OCI-LY3 (cell line): ENCODE data around the gene SNAP29.

Experiments
- H2AFZ ChIP-seq: fragments of 200-600, 300-600 bp; shearing (Covaris generic); 2 replicates; pipeline ENCODE4 v1.6.0; 2014; ENCODE audit warnings: antibody characterized with exemption, low read depth, low read length
- H3K27ac ChIP-seq: fragments of 200-600, 300-600 bp; sonication (generic); 2 replicates; pipeline ENCODE4 v1.5.1; 2014; ENCODE audit warnings: mild to moderate bottlenecking, low read length, moderate library complexity, mixed read lengths
- H3K27me3 ChIP-seq: fragments of 200-600, 300-600 bp; sonication (generic); 2 replicates; pipeline ENCODE4 v1.6.1; 2014; ENCODE audit warnings: low read depth, low read length, mixed read lengths
- H3K36me3 ChIP-seq: fragments of 200-600, 300-600 bp; sonication (generic); replicated peaks from 2 replicates; pipeline ENCODE3; 2014; ENCODE audit warnings: low read depth, low read length, mixed read lengths
- H3K4me1 ChIP-seq: fragments of 300-600, 200-600 bp; sonication (generic); 2 replicates; pipeline ENCODE4 v1.6.1; 2014; ENCODE audit warnings: low read length, mixed read lengths
- H3K4me2 ChIP-seq: fragments of 200-600, 300-600 bp; sonication (generic); 2 replicates; pipeline ENCODE4 v1.6.1; 2014; ENCODE audit warnings: low read length, mixed read lengths
- H3K4me3 ChIP-seq: fragments of 300-600, 200-600 bp; sonication (generic); 2 replicates; pipeline ENCODE4 v1.5.1; 2014; ENCODE audit warnings: antibody characterized with exemption, mild to moderate bottlenecking, low read length, moderate library complexity
- H3K79me2 ChIP-seq: fragments of 300-600, 200-600 bp; shearing (Covaris generic); 2 replicates; pipeline ENCODE4 v1.6.1; 2014; ENCODE audit warnings: mild to moderate bottlenecking, low read length, mixed read lengths
- H3K9ac ChIP-seq: fragments of 300-600, 200-600 bp; shearing (Covaris generic); 2 replicates; pipeline ENCODE4 v1.6.0; 2014; ENCODE audit warnings: mild to moderate bottlenecking, low read length, moderate library complexity
- H3K9me3 ChIP-seq: fragments of 200-600, 300-600 bp; shearing (Covaris generic); 2 replicates; pipeline ENCODE4 v1.6.1; 2014; ENCODE audit warnings: low read length, mixed read lengths; ENCODE audit not compliant: insufficient read depth
- H4K20me1 ChIP-seq: fragments of 200-600, 300-600 bp; sonication (generic); 2 replicates; pipeline ENCODE4 v1.6.1; 2016; ENCODE audit warnings: low read length, mixed read lengths; ENCODE audit not compliant: insufficient read depth
- CTCF ChIP-seq: fragments of 200-600, 300-600 bp; sonication (generic); IDR thresholded peaks from 2 replicates; pipeline ENCODE4 v1.5.1; 2014; ENCODE audit warnings: antibody characterized with exemption, low read length, low read depth
- EZH2phosphoT487 ChIP-seq: fragments of 200-600 bp; shearing (Covaris generic); IDR thresholded peaks from 2 replicates; pipeline ENCODE4 v1.6.1; 2018; ENCODE audit warnings: antibody characterized with exemption, mixed run types, low read depth

Gene SNAP29

GRCh38 chr22:20919718-20920117 lies 60.9 kb downstream of the SNAP29 start:
- Histone ChIP-seq H3K9me3 (no peaks in the 10 kb centered on the region), H3K4me2 (peak overlapping the region; percentile 79), H3K4me1 (peaks cover 21% of the 10 kb centered on the region), H2AFZ (no peak overlapping the region), H3K36me3 (peaks cover 20% of the 10 kb centered on the region), H3K9ac (peak overlapping the region; percentile 44), H3K27ac (no peak overlapping the region), H3K27me3 (no peaks in the 10 kb centered on the region), H3K4me3 (peak overlapping the region; percentile 84), H3K79me2 (peaks cover 79% of the 10 kb centered on the region), H4K20me1 (peaks cover 59% of the 10 kb centered on the region)
- no peak for TF ChIP-seq EZH2phosphoT487
- no peak for TF ChIP-seq CTCF

DNA sequence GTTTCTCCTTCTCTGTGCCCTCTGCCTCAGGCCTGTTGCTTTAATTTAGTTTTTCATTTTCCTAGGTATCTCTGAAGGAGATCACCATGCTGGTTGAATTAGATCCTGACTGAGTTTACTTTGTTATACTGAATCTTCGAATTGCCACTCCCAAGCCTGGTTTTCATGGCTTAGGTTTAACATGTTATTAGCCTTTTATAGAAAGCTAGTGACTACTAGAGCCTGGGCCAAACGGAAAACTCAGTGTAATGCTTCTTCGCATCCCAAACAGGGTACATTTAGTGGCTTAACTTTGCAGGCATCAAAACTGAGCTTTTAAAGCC lies 62.0 kb downstream of the SNAP29 start:
- Histone ChIP-seq H3K4me3 (peak overlapping the region; percentile 84), H3K27me3 (no peaks in the 10 kb centered on the region), H4K20me1 (peaks cover 70% of the 10 kb centered on the region), H3K4me1 (peaks cover 27% of the 10 kb centered on the region), H3K9me3 (no peaks in the 10 kb centered on the region), H3K36me3 (peaks cover 20% of the 10 kb centered on the region), H3K4me2 (peak overlapping the region; percentile 79), H2AFZ (no peak overlapping the region), H3K79me2 (peaks cover 90% of the 10 kb centered on the region), H3K27ac (no peak overlapping the region), H3K9ac (peak overlapping the region; percentile 4; the same call in 1 of the 2 replicates)
- TF ChIP-seq EZH2phosphoT487 (no peak), CTCF (no peak)

- H3K4me1 ChIP-seq, result peaks cover 29% of the 10 kb centered on the region
- no peak overlapping the region for H3K9ac ChIP-seq
- no peaks in the 10 kb centered on the region for H3K9me3 ChIP-seq
- TF ChIP-seq EZH2phosphoT487 (no peak), CTCF (no peak)
- H3K4me2 ChIP-seq, result no peak overlapping the region
- H4K20me1 ChIP-seq, result peaks cover 82% of the 10 kb centered on the region
- H3K4me3 ChIP-seq, result no peak overlapping the region
- H3K36me3 ChIP-seq, result peaks cover 25% of the 10 kb centered on the region
- no peak overlapping the region for H3K27ac ChIP-seq
- H2AFZ ChIP-seq, result no peak overlapping the region
- H3K79me2 ChIP-seq, result peaks cover 100% of the 10 kb centered on the region
- no peaks in the 10 kb centered on the region for H3K27me3 ChIP-seq
Measured at GRCh38 chr22:20922141-20922751, 63.4 kb downstream of the SNAP29 start.

DNA sequence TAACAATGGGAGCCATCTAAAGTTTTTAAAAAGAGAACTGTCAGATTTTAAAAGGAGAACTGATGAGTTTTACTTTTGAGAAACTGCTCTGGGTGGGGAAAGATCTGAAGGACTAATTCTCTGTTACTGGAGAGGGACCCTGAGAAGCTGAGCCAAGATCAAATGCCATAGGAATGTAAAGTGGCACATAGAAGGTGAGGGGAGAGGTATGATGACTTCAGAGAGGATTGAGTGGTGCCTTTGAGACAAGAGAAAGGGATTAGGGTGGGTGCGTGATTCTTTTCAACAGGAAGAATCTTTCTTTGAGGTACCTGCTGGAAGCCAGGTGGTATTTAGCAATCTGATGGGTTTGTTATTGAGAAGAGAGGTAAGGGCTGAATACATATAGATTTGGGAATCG lies 67.4 kb downstream of the SNAP29 start:
- no peak for TF ChIP-seq CTCF
- Histone ChIP-seq H3K27ac (no peak overlapping the region; the same call in 1 of the 2 replicates), H4K20me1 (peaks cover 90% of the 10 kb centered on the region), H3K9ac (no peak overlapping the region), H3K36me3 (peaks cover 27% of the 10 kb centered on the region), H3K79me2 (peaks cover 100% of the 10 kb centered on the region), H3K4me1 (peaks cover 14% of the 10 kb centered on the region), H3K9me3 (no peaks in the 10 kb centered on the region), H3K4me2 (no peak overlapping the region), H3K4me3 (no peak overlapping the region), H2AFZ (no peak overlapping the region), H3K27me3 (no peaks in the 10 kb centered on the region)
